Activated T-cell treated with anti-CD3 and anti-CD28 coated beads, Interleukin-2, amount 50 U/mL, for 48 hours (primary cell): ENCODE data around the gene MGAT4C.

Experiments
- DNase-seq, 2 experiments: peaks; one replicate each; pipeline ENCODE4 v3.0.0-alpha.2; 2020

Gene MGAT4C

DNA sequence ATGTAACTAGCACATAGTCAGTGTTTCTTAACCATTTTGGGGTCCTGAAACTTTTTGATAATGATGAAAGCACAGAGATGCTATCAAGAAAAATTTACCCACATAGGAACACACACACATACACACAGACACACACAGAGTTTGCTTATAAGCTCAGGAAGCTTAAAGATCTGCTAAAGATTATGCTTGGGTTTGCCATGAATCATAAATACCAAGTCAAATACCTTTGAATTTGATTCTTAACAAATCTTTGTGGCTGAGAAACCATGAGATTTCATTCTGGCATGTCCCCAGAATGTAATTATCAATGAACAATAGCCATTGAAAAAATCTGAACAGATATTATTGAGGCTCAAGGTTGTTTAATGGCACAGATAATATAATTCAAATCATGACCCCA lies 292.9 kb downstream of the MGAT4C start:
- no peak for DNase-seq

DNA sequence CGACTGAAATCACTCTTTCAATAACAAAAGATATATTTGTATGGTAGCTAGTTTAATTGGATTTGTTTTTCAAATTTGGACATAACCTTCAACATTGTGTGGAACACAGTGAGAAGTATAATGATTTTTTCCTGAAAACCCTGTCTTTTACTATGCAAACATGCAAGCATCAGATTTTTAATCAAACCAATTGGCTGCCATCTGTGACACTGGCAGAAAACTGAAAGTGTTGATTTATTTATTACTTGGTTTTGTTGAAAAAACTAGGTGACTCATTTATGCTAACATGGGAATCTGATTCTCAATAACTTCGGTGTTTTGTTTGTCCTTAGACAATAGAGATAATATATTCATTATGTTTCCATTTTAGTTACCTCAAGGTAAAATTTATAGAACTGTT lies 300.1 kb downstream of the MGAT4C start:
- DNase-seq, result no peak

DNA sequence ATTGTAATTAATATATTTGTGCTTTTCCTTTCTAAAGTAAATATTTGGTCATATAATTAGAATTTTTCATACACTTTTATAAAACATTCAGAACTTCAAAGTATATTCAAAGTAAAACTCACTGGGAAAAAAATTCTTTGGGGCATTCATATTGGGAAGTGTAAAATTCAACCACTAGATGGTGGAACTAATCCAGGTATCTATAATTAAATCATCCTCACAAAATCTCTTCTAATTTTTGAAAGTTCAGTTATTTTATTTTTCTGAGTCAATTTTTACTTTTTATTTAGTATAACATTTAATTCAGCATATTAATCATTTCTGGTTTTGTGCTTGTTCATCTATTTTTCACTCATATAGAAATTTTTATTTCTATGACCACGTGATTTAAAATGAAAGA lies 301.1 kb downstream of the MGAT4C start:
- DNase-seq, result no peak

DNA sequence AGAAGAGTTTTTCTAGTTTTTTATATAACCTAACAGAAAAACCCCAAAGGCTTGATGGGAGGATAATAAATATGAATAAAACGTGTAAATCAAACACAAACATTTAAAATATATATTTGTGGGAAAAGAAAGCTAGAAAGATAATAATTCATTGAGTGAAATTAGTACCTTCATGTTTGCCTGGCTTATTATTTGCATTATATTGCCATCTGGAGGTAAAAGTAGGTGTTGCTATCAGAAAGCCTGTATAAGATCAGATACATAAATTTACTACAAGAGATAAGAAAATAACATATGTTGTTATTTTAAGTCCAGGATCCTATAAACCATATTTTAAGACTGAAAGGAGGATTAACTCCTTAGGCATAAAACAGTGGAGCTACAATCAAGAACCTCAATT lies 304.4 kb downstream of the MGAT4C start:
- no peak for DNase-seq

DNA sequence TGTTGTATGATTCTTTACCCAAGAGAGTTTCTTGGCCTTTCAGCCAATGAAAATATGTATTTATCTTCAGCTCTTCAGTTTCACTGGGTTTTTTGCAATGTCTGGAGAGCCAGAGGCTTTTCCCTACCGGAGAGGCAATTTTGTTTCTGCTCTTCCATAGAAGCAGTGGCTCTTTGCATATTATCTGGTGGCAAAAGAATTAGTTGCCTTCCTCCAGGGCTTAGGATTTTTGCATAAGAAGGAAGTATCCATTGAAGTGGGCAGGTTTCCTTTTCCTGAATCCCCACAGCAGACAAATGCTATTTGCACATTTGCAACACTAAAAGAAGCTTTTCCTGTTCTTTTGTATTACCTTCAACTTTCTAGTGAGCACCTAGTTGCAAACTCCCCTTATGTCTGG lies 306.9 kb downstream of the MGAT4C start:
- DNase-seq, result no peak

DNA sequence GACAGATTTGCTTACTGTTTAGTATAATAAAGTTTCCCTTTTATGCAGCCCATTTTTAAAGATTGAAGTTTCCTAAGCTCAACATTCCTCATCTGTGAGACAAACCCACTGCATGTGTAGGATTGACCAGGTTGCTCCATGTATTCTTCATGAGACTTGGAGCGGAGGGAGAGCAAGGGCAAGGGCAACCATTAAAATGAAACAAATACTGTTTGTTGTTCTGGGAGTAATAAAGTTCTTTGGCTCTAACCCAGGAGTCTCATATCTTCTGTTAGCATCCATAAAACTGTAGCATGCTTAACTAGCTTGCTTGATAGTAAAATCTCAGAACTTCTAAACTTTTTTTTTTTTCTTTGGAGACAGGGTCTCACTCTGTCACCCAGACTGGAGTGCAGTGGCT lies 307.9 kb downstream of the MGAT4C start:
- no peak for DNase-seq

DNA sequence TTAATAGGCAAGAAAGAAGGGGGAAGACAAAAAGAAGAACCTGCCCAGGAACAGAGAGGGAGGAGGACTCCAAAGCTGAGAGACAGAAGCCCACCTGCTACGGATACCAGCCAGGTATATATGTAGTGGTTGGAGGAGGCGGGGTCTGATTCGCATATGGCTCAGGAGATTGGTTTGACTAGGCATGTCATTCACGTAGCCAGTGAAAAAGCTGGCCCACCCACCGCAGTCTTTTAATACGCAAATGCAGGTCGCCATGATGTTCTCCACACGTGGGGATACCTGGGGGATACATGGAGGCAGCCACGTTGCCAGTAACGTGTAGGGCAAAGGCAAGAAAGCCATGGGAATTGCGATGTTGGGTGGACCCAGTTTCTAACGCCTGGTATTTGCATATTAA lies 308.9 kb downstream of the MGAT4C start:
- no peak for DNase-seq

DNA sequence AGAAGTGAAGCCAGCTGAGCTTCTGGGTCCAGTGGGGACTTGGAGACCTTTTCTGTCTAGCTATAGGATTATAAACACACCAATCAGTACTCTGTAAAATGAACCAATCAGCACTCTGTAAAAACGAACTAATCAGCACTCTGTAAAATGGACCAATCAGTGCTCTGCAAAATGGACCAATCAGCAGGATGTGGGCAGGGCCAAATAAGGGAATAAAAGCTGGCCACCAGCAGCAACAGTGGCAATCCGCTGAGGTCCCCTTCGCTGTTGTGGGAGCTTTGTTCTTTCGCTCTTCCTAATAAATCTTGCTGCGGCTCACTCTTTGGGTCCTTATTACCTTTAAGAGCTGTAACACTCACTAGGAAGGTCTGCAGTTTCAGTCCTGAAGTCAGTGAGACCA lies 309.8 kb downstream of the MGAT4C start:
- DNase-seq, result no peak

DNA sequence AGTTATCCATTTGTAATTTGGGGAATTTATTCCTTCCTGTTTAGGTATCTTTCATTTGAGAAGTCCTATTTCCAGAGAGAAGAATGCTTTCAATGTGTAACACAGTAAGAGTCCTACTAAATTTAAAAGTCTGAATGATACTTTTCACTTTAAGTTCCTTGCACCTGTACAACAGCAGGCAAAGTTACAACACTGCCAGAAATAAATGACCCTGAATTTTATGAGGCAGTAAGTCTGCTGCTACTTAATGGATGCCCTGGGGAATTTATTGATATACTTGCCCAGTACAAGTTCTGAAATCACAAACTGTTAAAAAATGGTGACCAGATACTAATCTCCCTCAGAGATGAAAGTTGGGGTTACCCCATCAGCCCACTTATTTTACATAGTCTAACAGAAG lies 329.0 kb downstream of the MGAT4C start:
- no peak for DNase-seq

DNA sequence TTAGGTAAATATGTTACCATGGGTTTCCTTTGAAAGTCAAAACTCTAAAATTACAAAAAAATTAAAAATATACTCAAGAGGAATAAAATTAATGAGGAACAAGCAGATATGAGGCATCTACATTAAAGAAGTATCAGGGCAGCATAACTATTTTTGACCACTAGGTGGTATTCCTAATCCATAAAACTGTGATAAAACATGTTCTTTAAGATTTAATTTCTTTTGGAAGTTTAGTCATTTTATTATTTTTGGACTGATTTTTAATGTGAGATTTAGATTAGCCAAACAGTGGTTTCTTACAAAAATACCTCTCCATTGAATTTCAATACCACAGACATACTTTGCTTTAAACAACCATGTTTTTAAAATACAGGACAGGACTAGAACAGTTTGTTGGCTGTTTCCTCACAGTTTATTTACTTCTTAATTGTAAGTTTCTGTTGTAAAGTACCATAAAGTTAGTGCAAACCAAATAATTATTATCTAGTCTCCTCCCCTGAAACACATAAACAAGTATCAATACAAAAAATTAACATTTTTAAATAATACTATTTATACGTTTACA lies 332.3 kb downstream of the MGAT4C start:
- DNase-seq, result no peak

DNA sequence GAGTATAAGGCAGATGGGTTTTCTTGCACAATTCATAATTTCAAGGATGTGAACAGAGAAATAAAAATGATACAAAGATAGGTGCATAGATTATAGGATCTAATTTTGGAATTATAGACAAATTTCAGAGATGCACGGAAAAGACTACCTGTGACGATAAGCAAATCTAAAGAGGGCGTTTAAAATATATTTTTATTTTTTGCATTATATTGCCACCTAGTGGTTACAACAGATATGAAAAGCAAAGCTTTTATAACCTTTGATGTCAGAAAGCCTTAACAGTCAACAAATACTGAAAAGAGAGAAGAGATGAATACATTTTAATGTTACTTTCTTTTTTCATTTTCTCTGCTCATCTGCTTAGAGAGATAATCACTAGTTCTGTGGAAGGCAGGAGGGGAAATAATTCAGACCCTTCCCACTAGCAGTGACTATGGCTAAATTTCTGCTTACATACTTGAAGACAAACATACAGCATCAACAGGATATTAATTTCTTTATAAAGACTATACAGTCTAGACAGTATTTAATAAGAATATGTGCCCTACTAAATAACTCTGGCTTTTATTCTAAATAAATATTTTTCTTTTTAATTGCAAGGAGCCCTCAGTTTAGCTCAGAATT lies 335.8 kb downstream of the MGAT4C start:
- DNase-seq, result no peak
